ENCODE measurements around the gene KDELR3.

KDELR3 gene

DNA sequence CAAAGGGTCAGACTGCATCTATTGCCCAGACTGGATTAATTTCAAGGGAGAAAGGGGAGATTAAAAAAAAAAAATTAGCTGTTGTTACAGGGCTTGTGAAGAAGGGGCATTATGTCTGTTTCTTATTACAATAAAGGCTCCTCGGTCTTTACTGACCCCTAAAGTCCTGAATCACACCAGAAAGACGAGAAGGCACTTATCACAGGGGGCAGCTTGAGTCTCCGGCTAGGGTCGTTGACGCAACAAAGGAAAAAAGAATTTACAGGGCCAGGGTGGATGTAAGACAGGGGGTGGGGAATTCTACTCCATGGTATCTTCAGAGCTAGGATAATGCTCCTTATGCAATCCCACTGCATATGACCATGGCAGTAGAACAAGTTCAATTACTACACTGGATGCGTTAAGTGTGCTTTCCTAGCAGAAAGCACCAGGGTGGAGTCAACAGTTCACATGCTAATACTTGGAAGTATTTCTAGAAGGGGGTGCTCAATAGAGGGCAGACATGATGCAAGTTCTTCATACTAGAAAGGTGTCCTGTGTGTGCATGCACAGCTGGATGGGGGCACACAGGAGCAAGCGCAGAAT is 21.8 kb downstream of the KDELR3 start:
- Histone ChIP-seq H3K4me1 (no peaks in the 10 kb centered on the region; the same call in 1 of the 2 replicates), H3K27me3 (no peaks in the 10 kb centered on the region), H3K4me3 (ENCODE audit: low read depth, low read length) (no peak overlapping the region), H3K36me3 (peaks cover 96% of the 10 kb centered on the region), H3K9me3 (no peaks in the 10 kb centered on the region)
- TF ChIP-seq, protein P1, sequence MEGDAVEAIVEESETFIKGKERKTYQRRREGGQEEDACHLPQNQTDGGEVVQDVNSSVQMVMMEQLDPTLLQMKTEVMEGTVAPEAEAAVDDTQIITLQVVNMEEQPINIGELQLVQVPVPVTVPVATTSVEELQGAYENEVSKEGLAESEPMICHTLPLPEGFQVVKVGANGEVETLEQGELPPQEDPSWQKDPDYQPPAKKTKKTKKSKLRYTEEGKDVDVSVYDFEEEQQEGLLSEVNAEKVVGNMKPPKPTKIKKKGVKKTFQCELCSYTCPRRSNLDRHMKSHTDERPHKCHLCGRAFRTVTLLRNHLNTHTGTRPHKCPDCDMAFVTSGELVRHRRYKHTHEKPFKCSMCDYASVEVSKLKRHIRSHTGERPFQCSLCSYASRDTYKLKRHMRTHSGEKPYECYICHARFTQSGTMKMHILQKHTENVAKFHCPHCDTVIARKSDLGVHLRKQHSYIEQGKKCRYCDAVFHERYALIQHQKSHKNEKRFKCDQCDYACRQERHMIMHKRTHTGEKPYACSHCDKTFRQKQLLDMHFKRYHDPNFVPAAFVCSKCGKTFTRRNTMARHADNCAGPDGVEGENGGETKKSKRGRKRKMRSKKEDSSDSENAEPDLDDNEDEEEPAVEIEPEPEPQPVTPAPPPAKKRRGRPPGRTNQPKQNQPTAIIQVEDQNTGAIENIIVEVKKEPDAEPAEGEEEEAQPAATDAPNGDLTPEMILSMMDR (IDR thresholded peaks at IDR 0.05; ENCODE audit: low read depth, low read length), result no peak
- DNase-seq, result no peak

DNA sequence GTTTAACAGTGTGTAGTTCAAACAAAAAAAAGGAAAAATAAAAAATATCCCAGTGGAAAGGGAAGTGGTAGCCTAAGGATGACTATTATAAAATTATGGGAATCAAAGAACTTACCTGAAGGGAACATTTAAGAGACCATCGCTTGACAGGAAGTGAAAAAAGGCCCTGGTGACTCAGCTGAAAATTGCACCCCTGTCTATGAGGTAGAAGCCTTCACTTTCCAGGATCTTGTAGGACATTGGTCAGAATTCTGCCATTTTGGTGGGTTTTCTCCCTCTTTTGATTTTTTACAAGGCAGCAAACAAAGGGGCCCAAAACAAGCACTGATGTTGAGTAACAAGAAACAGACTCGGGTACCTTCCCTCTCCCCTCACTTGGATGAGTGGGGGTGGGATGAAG is 22.6 kb downstream of the KDELR3 start:
- Histone ChIP-seq H3K36me3 (peaks cover 98% of the 10 kb centered on the region), H3K4me3 (ENCODE audit: low read depth, low read length) (no peak overlapping the region), H3K4me1 (no peaks in the 10 kb centered on the region; the same call in 1 of the 2 replicates), H3K9me3 (no peaks in the 10 kb centered on the region), H3K27me3 (no peaks in the 10 kb centered on the region)
- DNase-seq, result no peak
- TF ChIP-seq, protein P1 (IDR thresholded peaks at IDR 0.05; ENCODE audit: low read depth, low read length), result no peak

DNA sequence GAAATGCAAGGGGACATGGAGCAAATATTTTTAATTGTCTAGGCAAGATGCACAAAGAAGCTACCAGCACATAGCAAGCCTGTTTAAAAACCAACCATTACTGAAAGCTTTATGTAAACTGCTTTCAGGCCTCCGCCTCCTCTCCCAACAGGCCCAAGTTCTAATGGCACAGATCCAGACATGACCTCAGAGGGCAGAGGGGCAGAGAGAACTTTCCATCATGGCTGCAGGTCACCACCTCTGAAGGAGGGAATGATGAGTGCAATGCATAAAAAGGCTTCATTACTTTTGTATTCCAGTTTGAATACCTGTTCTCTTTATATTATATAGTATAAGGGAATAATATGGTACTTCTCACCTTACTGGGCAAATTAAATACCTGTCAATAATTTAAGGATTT is 23.0 kb downstream of the KDELR3 start:
- peaks cover 100% of the 10 kb centered on the region for H3K36me3 ChIP-seq
- TF ChIP-seq, protein P1 (IDR thresholded peaks at IDR 0.05; ENCODE audit: low read depth, low read length), result no peak
- peak; percentile 37 for DNase-seq

DNA sequence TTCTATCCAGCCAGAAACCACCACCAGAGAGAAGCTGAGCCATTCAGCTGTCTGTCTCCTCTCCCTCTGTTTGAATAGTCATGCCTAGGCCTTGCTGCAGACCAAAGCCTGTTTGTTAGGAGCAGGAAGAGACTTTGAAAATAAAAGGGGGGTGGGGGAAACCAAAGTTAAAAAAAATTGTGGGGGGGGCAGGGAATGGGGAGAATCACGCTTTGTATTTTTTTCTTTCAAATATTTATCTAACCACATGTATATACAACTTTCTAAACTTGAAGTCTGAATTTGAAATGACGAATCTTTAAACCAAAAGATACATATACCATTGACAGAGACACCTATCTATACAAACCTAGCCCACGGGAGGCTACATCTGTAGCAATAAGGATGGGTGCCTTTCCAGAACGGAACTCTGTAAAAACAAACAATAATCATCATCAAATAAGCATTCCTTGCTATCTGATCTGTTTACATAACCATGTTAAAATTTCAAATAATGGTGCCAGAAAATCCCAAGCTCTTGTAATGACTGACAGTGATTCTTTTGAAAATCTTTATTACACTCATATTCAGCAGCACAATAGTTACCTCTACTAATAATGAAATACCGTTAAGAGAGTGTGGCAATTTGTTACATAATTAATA is 23.9 kb downstream of the KDELR3 start:
- no peaks in the 10 kb centered on the region for H3K27me3 ChIP-seq
- no peaks in the 10 kb centered on the region; the same call in 1 of the 2 replicates for H3K4me1 ChIP-seq
- TF ChIP-seq, protein P1 (IDR thresholded peaks at IDR 0.05; ENCODE audit: low read depth, low read length), result no peak
- DNase-seq, result no peak
- H3K36me3 ChIP-seq, result peaks cover 100% of the 10 kb centered on the region
- H3K9me3 ChIP-seq, result no peaks in the 10 kb centered on the region
- H3K4me3 ChIP-seq (ENCODE audit: low read depth, low read length), result no peak overlapping the region

More for the DNA sequence above, 23.0 kb downstream of the KDELR3 start:
- Histone ChIP-seq H3K9me3 (no peaks in the 10 kb centered on the region), H3K4me1 (no peaks in the 10 kb centered on the region; the same call in 1 of the 2 replicates), H3K27me3 (no peaks in the 10 kb centered on the region), H3K4me3 (ENCODE audit: low read depth, low read length) (no peak overlapping the region)

DNA sequence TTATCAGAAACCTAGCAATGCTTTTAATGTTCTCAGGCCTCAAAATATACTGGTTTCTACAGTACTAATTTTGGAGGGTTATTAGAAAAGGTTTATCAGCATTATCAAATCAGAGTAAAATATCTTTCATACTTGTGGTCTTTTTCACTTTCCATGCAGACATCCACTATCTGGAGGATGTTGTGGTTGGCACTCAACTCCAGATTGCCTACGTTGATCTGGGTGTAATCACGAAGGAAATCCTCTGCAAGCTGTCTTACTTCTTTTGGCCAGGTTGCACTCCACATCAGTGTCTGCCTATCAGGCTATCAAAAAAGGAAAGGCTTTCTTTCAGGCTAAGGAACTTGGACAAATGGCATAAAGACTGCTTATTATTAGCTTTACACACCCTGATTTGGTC is 26.6 kb downstream of the KDELR3 start:
- DNase-seq, result no peak
- H3K9me3 ChIP-seq, result no peaks in the 10 kb centered on the region
- H3K4me1 ChIP-seq, result no peaks in the 10 kb centered on the region; the same call in 1 of the 2 replicates
- no peaks in the 10 kb centered on the region for H3K27me3 ChIP-seq
- H3K36me3 ChIP-seq, result peaks cover 100% of the 10 kb centered on the region
- TF ChIP-seq, protein P1 (IDR thresholded peaks at IDR 0.05; ENCODE audit: low read depth, low read length), result no peak
- no peak overlapping the region for H3K4me3 ChIP-seq (ENCODE audit: low read depth, low read length)

DNA sequence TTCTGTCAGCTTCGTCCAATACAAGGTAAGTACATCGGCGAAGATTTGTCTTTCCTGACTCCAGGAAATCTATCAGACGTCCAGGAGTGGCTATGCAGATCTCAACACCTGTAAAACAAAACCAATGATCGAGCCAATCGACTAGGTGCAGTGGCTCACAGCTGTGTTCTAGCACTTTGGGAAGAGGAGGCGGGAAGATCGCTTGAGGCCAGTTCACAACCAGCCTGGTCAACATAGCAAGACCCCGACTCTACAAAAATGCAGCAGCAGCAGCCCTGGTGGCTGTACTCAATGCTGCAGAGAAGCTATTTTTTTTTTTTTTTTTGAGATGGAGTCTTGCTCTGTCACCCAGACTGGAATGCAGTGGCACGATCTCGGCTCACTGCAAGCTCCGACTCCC is 27.0 kb downstream of the KDELR3 start:
- H3K4me1 ChIP-seq, result no peaks in the 10 kb centered on the region; the same call in 1 of the 2 replicates
- TF ChIP-seq, protein P1 (IDR thresholded peaks at IDR 0.05; ENCODE audit: low read depth, low read length), result no peak
- H3K4me3 ChIP-seq (ENCODE audit: low read depth, low read length), result no peak overlapping the region
- no peaks in the 10 kb centered on the region for H3K9me3 ChIP-seq
- H3K36me3 ChIP-seq, result peaks cover 100% of the 10 kb centered on the region
- H3K27me3 ChIP-seq, result no peaks in the 10 kb centered on the region
- no peak for DNase-seq

Data from BE2C (cell line).